ENCODE measurements around the gene EVC2.

EVC2 gene

GRCh38 chr4:5752376-5753184 lies 44.2 kb upstream of the EVC2 start:
- TF ChIP-seq Cebpa-rat (IDR thresholded peaks at IDR 0.05) = no peak
- H3K27me3 ChIP-seq = no peaks in the 10 kb centered on the region
- H4K20me1 ChIP-seq = no peaks in the 10 kb centered on the region
- no peaks in the 10 kb centered on the region for H3K4me1 ChIP-seq
- peaks cover 61% of the 10 kb centered on the region for H3K36me3 ChIP-seq
- H3K27ac ChIP-seq = no peak overlapping the region
- no peaks in the 10 kb centered on the region for H3K9me3 ChIP-seq
- no peak overlapping the region for H3K4me2 ChIP-seq
- no peak overlapping the region for H3K9ac ChIP-seq
- no peak overlapping the region for H3K4me3 ChIP-seq

- Histone ChIP-seq H3K9ac (no peak overlapping the region), H3K9me3 (no peaks in the 10 kb centered on the region), H3K36me3 (peaks cover 60% of the 10 kb centered on the region), H3K4me1 (no peaks in the 10 kb centered on the region), H4K20me1 (no peaks in the 10 kb centered on the region), H3K27ac (no peak overlapping the region), H3K4me2 (no peak overlapping the region), H3K4me3 (no peak overlapping the region), H3K27me3 (no peaks in the 10 kb centered on the region)
- TF ChIP-seq Cebpa-rat (IDR thresholded peaks at IDR 0.05) = no peak
Measured at GRCh38 chr4:5751666-5752375, 43.5 kb upstream of the EVC2 start.

- H3K4me1 ChIP-seq = no peaks in the 10 kb centered on the region
- no peaks in the 10 kb centered on the region for H3K9me3 ChIP-seq
- H3K27ac ChIP-seq = no peak overlapping the region
- no peak overlapping the region for H3K4me2 ChIP-seq
- no peak overlapping the region for H3K9ac ChIP-seq
- TF ChIP-seq Cebpa-rat (IDR thresholded peaks at IDR 0.05) = no peak
- H3K36me3 ChIP-seq = peaks cover 59% of the 10 kb centered on the region
- no peaks in the 10 kb centered on the region for H4K20me1 ChIP-seq
- H3K4me3 ChIP-seq = no peak overlapping the region
- no peaks in the 10 kb centered on the region for H3K27me3 ChIP-seq
Measured at GRCh38 chr4:5750946-5751665, 42.7 kb upstream of the EVC2 start.

GRCh38 chr4:5750052-5750945 lies 41.9 kb upstream of the EVC2 start:
- Histone ChIP-seq H3K4me1 (no peaks in the 10 kb centered on the region), H3K27ac (no peak overlapping the region), H3K27me3 (no peaks in the 10 kb centered on the region), H3K4me3 (no peak overlapping the region), H3K36me3 (peaks cover 64% of the 10 kb centered on the region), H4K20me1 (no peaks in the 10 kb centered on the region), H3K4me2 (no peak overlapping the region), H3K9ac (no peak overlapping the region), H3K9me3 (no peaks in the 10 kb centered on the region)
- no peak for TF ChIP-seq Cebpa-rat (IDR thresholded peaks at IDR 0.05)

- no peak overlapping the region for H3K27ac ChIP-seq
- no peaks in the 10 kb centered on the region for H4K20me1 ChIP-seq
- no peak overlapping the region for H3K4me3 ChIP-seq
- H3K36me3 ChIP-seq = peaks cover 64% of the 10 kb centered on the region
- no peaks in the 10 kb centered on the region for H3K4me1 ChIP-seq
- H3K27me3 ChIP-seq = no peaks in the 10 kb centered on the region
- no peak overlapping the region for H3K4me2 ChIP-seq
- H3K9ac ChIP-seq = no peak overlapping the region
- TF ChIP-seq Cebpa-rat (IDR thresholded peaks at IDR 0.05) = no peak
- H3K9me3 ChIP-seq = 0 out of 2 replicates have a peak, but pooled peaks cover under 1% of the 10 kb centered on the region
Measured at GRCh38 chr4:5749568-5749967, 41.2 kb upstream of the EVC2 start.

- no peak overlapping the region for H3K4me2 ChIP-seq
- H3K27ac ChIP-seq = no peak overlapping the region
- TF ChIP-seq Cebpa-rat (IDR thresholded peaks at IDR 0.05) = no peak
- H3K4me3 ChIP-seq = no peak overlapping the region
- no peaks in the 10 kb centered on the region for H3K4me1 ChIP-seq
- no peak overlapping the region for H3K9ac ChIP-seq
- 0 out of 2 replicates have a peak, but pooled peaks cover 3% of the 10 kb centered on the region for H3K9me3 ChIP-seq
- H3K36me3 ChIP-seq = peaks cover 64% of the 10 kb centered on the region
- H4K20me1 ChIP-seq = no peaks in the 10 kb centered on the region
- no peaks in the 10 kb centered on the region for H3K27me3 ChIP-seq
Measured at GRCh38 chr4:5747738-5748375, 39.5 kb upstream of the EVC2 start.

- H3K27ac ChIP-seq = no peak overlapping the region
Measured at GRCh38 chr4:5746829-5747737, 38.7 kb upstream of the EVC2 start.

GRCh38 chr4:5746250-5746649 lies 37.9 kb upstream of the EVC2 start:
- Histone ChIP-seq H3K36me3 (peaks cover 66% of the 10 kb centered on the region), H3K27me3 (no peaks in the 10 kb centered on the region)

More at GRCh38 chr4:5746829-5747737, 38.7 kb upstream of the EVC2 start:
- no peaks in the 10 kb centered on the region for H4K20me1 ChIP-seq
- no peak overlapping the region for H3K9ac ChIP-seq
- H3K36me3 ChIP-seq = peaks cover 69% of the 10 kb centered on the region
- H3K4me1 ChIP-seq = no peaks in the 10 kb centered on the region
- no peak overlapping the region for H3K4me3 ChIP-seq
- H3K4me2 ChIP-seq = no peak overlapping the region
- no peak for TF ChIP-seq Cebpa-rat (IDR thresholded peaks at IDR 0.05)
- H3K9me3 ChIP-seq = 0 out of 2 replicates have a peak, but pooled peaks cover 3% of the 10 kb centered on the region
- no peaks in the 10 kb centered on the region for H3K27me3 ChIP-seq

More at GRCh38 chr4:5746250-5746649, 37.9 kb upstream of the EVC2 start:
- H3K4me1 ChIP-seq = no peaks in the 10 kb centered on the region
- no peak overlapping the region for H3K4me2 ChIP-seq
- no peaks in the 10 kb centered on the region for H4K20me1 ChIP-seq
- 0 out of 2 replicates have a peak, but pooled peaks cover 3% of the 10 kb centered on the region for H3K9me3 ChIP-seq
- H3K9ac ChIP-seq = no peak overlapping the region
- TF ChIP-seq Cebpa-rat (IDR thresholded peaks at IDR 0.05) = no peak
- no peak overlapping the region for H3K27ac ChIP-seq
- H3K4me3 ChIP-seq = no peak overlapping the region

All from BLaER1 (cell line).